ENCODE data around the gene ATF6.

Gene ATF6

GRCh38 chr1:161994175-161994668 is 228.1 kb downstream of the ATF6 start:
- Mint-ChIP-seq H3K36me3 (ENCODE audit: insufficient read depth) (no peaks in the 10 kb centered on the region), H3K27me3 (peaks cover 29 to 41% of the 10 kb centered on the region in 2 donors), H3K4me3 (no peak overlapping the region), H3K27ac (no peak overlapping the region), H3K4me1 (ENCODE audit: low read depth in 2 of 2) (no peaks in the 10 kb centered on the region), H3K9me3 (no peaks in the 10 kb centered on the region)
- DNase-seq = no peak
- ATAC-seq (replicated peaks) = no peak

- Mint-ChIP-seq H3K27me3 (peaks cover 20 to 30% of the 10 kb centered on the region in 2 donors), H3K36me3 (ENCODE audit: insufficient read depth) (no peaks in the 10 kb centered on the region), H3K4me1 (ENCODE audit: low read depth in 2 of 2) (no peaks in the 10 kb centered on the region), H3K27ac (no peak overlapping the region), H3K4me3 (no peak overlapping the region), H3K9me3 (no peaks in the 10 kb centered on the region)
- DNase-seq (no peak), ATAC-seq (replicated peaks) (no peak)
Measured at GRCh38 chr1:161997152-161997551, 231.0 kb downstream of the ATF6 start.

- Mint-ChIP-seq H3K4me1 (ENCODE audit: low read depth in 2 of 2) (no peaks in the 10 kb centered on the region), H3K36me3 (ENCODE audit: insufficient read depth) (no peaks in the 10 kb centered on the region), H3K4me3 (no peak overlapping the region), H3K9me3 (no peaks in the 10 kb centered on the region), H3K27ac (no peak overlapping the region), H3K27me3 (peaks cover 15 to 34% of the 10 kb centered on the region in 2 donors)
- DNase-seq (no peak), ATAC-seq (replicated peaks) (no peak)
Measured at GRCh38 chr1:161998811-161999210, 232.7 kb downstream of the ATF6 start.

- Mint-ChIP-seq H3K9me3 (no peaks in the 10 kb centered on the region), H3K4me3 (no peak overlapping the region), H3K27me3 (peaks cover 14 to 34% of the 10 kb centered on the region in 2 donors), H3K36me3 (ENCODE audit: insufficient read depth) (no peaks in the 10 kb centered on the region), H3K4me1 (ENCODE audit: low read depth in 2 of 2) (no peaks in the 10 kb centered on the region), H3K27ac (no peak overlapping the region)
- no peak for DNase-seq
- ATAC-seq (replicated peaks) = no peak
Measured at GRCh38 chr1:161999301-162000052, 233.4 kb downstream of the ATF6 start.

GRCh38 chr1:162000053-162000420 is 233.9 kb downstream of the ATF6 start:
- Mint-ChIP-seq H3K27me3 (peaks cover 18 to 36% of the 10 kb centered on the region in 2 donors), H3K4me1 (ENCODE audit: low read depth in 2 of 2) (no peaks in the 10 kb centered on the region), H3K27ac (no peak overlapping the region), H3K36me3 (ENCODE audit: insufficient read depth) (no peaks in the 10 kb centered on the region), H3K9me3 (no peaks in the 10 kb centered on the region), H3K4me3 (no peak overlapping the region)
- ATAC-seq (replicated peaks) = no peak
- no peak for DNase-seq

GRCh38 chr1:162003061-162003829 is 237.1 kb downstream of the ATF6 start:
- DNase-seq = no peak
- Mint-ChIP-seq H3K4me3 (peak overlapping the region in 1 of 2 donors; percentile 17), H3K27ac (no peak overlapping the region), H3K36me3 (ENCODE audit: insufficient read depth) (no peaks in the 10 kb centered on the region), H3K4me1 (ENCODE audit: low read depth in 2 of 2) (no peaks in the 10 kb centered on the region), H3K27me3 (peaks cover 37 to 45% of the 10 kb centered on the region in 2 donors), H3K9me3 (no peaks in the 10 kb centered on the region)
- no peak for ATAC-seq (replicated peaks)

- peak overlapping the region in 1 of 2 donors; percentile 17 for H3K4me3 Mint-ChIP-seq
- no peak overlapping the region for H3K27ac Mint-ChIP-seq
- DNase-seq = no peak
- H3K27me3 Mint-ChIP-seq = peaks cover 39 to 49% of the 10 kb centered on the region in 2 donors
- no peak for ATAC-seq (replicated peaks)
- no peaks in the 10 kb centered on the region for H3K9me3 Mint-ChIP-seq
- no peaks in the 10 kb centered on the region for H3K36me3 Mint-ChIP-seq (ENCODE audit: insufficient read depth)
- no peaks in the 10 kb centered on the region for H3K4me1 Mint-ChIP-seq (ENCODE audit: low read depth in 2 of 2)
Measured at GRCh38 chr1:162003830-162004215, 237.7 kb downstream of the ATF6 start.

GRCh38 chr1:162004441-162004950 is 238.4 kb downstream of the ATF6 start:
- peaks cover 42 to 56% of the 10 kb centered on the region in 2 donors for H3K27me3 Mint-ChIP-seq
- H3K27ac Mint-ChIP-seq = no peak overlapping the region

GRCh38 chr1:162006081-162006480 is 240.0 kb downstream of the ATF6 start:
- Mint-ChIP-seq H3K4me3 (no peak overlapping the region), H3K27me3 (peaks cover 56 to 72% of the 10 kb centered on the region in 2 donors), H3K36me3 (ENCODE audit: insufficient read depth) (no peaks in the 10 kb centered on the region), H3K4me1 (ENCODE audit: low read depth in 2 of 2) (no peaks in the 10 kb centered on the region), H3K27ac (no peak overlapping the region), H3K9me3 (no peaks in the 10 kb centered on the region)
- no peak for DNase-seq
- no peak for ATAC-seq (replicated peaks)

More at GRCh38 chr1:162004441-162004950, 238.4 kb downstream of the ATF6 start:
- Mint-ChIP-seq H3K4me3 (no peak overlapping the region), H3K36me3 (ENCODE audit: insufficient read depth) (no peaks in the 10 kb centered on the region), H3K9me3 (no peaks in the 10 kb centered on the region), H3K4me1 (ENCODE audit: low read depth in 2 of 2) (no peaks in the 10 kb centered on the region)
- DNase-seq = no peak
- ATAC-seq (replicated peaks) = no peak

GRCh38 chr1:162007466-162007865 is 241.3 kb downstream of the ATF6 start:
- no peaks in the 10 kb centered on the region for H3K4me1 Mint-ChIP-seq (ENCODE audit: low read depth in 2 of 2)
- DNase-seq (no peak), ATAC-seq (replicated peaks) (no peak)
- H3K36me3 Mint-ChIP-seq (ENCODE audit: insufficient read depth) = no peaks in the 10 kb centered on the region
- peaks cover 60 to 82% of the 10 kb centered on the region in 2 donors for H3K27me3 Mint-ChIP-seq
- no peaks in the 10 kb centered on the region for H3K9me3 Mint-ChIP-seq
- no peak overlapping the region for H3K27ac Mint-ChIP-seq
- no peak overlapping the region for H3K4me3 Mint-ChIP-seq

- no peak overlapping the region for H3K4me3 Mint-ChIP-seq
- no peaks in the 10 kb centered on the region for H3K4me1 Mint-ChIP-seq (ENCODE audit: low read depth in 2 of 2)
- no peaks in the 10 kb centered on the region for H3K9me3 Mint-ChIP-seq
- ATAC-seq (replicated peaks) (no peak), DNase-seq (no peak)
- no peaks in the 10 kb centered on the region for H3K36me3 Mint-ChIP-seq (ENCODE audit: insufficient read depth)
- no peak overlapping the region for H3K27ac Mint-ChIP-seq
- H3K27me3 Mint-ChIP-seq = peaks cover 55 to 71% of the 10 kb centered on the region in 2 donors
Measured at GRCh38 chr1:162008799-162009198, 242.7 kb downstream of the ATF6 start.

GRCh38 chr1:162009501-162010174 is 243.5 kb downstream of the ATF6 start:
- ATAC-seq (replicated peaks) = no peak
- H3K36me3 Mint-ChIP-seq (ENCODE audit: insufficient read depth) = no peaks in the 10 kb centered on the region
- peaks cover 51 to 69% of the 10 kb centered on the region in 2 donors for H3K27me3 Mint-ChIP-seq
- no peaks in the 10 kb centered on the region for H3K4me1 Mint-ChIP-seq (ENCODE audit: low read depth in 2 of 2)
- no peak for DNase-seq
- H3K9me3 Mint-ChIP-seq = peaks cover 0 to 2% of the 10 kb centered on the region in 2 donors
- no peak overlapping the region for H3K27ac Mint-ChIP-seq
- no peak overlapping the region for H3K4me3 Mint-ChIP-seq

GRCh38 chr1:162010175-162010506 is 244.0 kb downstream of the ATF6 start:
- DNase-seq (no peak), ATAC-seq (replicated peaks) (no peak)
- Mint-ChIP-seq H3K27ac (no peak overlapping the region), H3K4me3 (no peak overlapping the region), H3K27me3 (peaks cover 46 to 65% of the 10 kb centered on the region in 2 donors), H3K9me3 (peaks cover 0 to 2% of the 10 kb centered on the region in 2 donors), H3K4me1 (ENCODE audit: low read depth in 2 of 2) (no peaks in the 10 kb centered on the region), H3K36me3 (ENCODE audit: insufficient read depth) (no peaks in the 10 kb centered on the region)
